ACHN (cell line): ENCODE results near the gene IFI27.
"Not testable (repeated sequence)": the region's sequence is repeated elsewhere in the genome, so short reads cannot be mapped to it uniquely, and the experiment has no call there.

Source experiments
- DNase-seq: peaks from one replicate; pipeline ENCODE4 v3.0.0-alpha.2; 2015
- in situ Hi-C: cut with HindIII; loops from 2 replicates; pipeline ENCODE4 v1.10.0; 2017; ENCODE audit warnings: low sequenced_read_pairs, low pct_ligation_motif_present, low pct_unique_long_range_greater_than_20kb

The IFI27 gene

DNA sequence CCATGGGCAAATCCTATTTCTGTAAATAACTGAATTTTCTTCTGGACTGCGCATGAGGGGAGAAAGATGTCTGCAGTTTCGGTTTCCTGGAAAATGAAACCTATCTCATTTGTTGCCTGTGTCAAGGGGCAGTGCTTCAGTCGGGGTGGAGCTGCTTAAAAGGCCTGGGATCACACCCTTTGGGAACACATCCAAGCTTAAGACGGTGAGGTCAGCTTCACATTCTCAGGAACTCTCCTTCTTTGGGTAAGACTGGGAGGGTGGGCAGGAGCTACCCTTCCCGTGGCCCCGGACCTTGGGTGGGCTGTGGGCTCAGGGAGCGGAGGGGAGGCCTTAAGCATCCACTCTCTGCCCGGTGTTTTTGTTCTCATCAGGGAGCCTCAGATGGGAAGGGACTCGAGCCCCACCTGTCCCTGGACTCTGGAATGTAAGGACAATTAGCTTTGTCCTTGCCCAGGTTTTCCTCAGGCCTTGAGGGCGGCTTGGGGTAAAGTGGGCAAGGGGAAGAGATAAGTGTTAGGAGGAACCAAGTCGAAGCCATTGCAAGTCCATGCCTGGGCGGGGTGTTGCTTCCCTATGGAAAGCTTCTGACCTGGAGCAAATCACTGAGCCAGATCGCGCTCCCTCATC lies at the start of gene IFI27:
Gene IFI27, plus strand, starts transcription at position 185 of the 630 bp plus-strand sequence.
- in situ Hi-C loops = no loop called here
- peak; percentile 21 for DNase-seq

DNA sequence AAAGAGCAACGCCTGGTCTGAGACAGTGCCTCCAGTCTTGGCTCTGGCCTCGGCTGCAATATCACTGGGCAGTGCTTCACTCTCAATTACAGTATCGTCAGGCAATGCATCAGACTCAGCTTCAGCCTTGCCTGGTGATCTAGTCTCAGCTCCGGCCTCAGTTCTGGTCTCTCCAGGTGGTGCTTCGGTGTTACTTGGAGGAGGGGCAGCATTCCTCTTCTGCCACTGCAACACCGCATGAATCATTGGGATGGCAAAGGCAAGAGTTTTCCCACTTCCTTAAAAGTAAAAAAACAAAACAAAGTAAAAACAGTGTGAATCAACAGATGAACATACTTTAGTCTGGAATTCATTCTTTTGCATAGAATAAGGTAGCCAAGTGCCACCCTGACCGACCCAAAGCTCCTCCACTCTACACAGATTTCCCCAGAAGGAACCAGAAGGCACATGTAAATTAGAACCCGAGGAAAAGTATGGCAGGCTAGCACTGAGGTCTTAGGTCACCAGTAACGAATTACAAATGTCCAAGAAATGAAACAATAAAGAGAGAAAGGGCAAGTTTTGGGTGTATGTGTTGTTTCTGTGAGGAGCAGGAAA lies 48.1 kb upstream of the IFI27 start:
- in situ Hi-C loops = no loop called here
- peak; percentile 31 for DNase-seq

DNA sequence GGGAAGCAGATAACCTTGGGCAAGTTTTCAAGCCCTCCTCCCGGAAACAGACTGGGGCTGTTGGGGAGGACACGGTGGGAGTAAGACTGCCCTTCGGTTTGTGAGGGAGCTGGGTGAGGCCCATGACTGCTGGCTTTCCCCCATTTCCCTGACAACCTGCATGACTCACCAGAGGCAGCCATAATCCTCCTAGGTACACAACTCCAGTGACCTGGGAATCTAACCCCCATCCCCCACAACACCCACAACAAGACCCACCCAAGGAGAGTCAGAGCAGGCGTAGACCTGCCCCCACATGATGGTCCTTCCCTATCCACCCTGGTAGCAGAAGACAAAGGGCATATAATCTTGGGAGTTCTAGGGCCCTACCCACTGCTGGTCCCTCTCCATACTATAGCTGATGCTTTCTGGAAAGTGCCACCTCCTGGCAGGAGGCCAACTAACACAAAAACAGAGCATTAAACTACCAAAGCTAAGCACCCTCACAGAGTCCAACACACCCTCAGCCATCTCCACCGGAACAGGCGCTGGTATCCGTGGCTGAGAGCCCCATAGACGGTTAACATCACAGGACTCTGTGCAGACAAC lies 44.4 kb upstream of the IFI27 start:
- no peak for DNase-seq
- in situ Hi-C loops = no loop called here

DNA sequence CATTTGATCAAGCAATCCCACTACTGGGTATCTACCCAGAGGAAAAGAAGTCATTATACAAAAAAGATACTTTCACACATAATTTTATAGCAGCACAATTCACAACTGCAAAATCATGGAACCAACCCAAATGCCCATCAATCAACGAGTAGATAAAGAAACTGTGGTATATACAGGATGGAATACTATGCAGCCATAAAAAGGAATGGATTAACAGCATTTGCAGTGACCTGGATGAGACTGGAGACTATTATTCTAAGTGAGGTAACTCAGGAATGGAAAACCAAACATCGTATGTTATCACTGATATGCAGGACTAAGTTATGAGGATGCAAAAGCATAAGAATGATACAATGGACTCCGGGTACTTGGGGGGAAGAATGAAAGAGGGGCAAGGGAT lies 38.5 kb upstream of the IFI27 start:
- DNase-seq, in situ Hi-C loops: not testable (repeated sequence)

DNA sequence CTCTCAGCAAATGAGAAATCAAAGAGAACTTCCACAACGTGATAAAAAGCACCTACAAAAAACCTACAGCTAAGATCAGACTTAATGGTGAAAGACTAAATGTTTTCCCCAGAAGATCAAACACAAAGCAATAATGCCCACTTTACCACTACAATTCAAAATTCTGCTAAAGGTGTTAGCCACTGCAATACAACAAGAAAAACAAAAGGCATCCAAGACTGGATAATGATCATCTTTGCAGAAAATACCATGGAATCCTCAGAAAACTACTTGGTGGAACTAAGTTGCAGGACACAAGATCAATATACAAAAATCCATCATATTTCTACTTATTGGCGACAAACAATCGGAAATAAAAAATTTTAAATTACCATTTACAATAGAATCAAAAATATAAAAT lies 36.0 kb upstream of the IFI27 start:
- DNase-seq = no peak
- in situ Hi-C loops = no loop called here

DNA sequence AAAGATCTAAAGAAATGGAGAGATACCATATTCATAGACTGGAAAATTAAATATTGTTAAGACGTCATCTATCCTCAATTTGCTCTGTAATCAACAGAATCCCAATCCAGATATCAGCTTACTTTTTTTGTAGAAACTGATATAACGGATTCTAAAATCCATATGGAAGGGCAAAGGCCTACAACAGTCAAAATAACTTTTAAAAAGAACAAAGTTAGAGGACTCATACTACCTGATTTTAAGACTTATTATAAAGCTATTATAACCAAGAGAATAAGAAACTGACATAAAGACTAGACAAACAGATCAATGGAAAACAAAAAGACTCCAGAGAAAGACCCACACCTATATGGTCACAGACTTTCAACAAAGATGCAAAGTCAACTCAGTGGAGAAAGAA lies 35.5 kb upstream of the IFI27 start:
- in situ Hi-C loops = no loop called here
- DNase-seq = no peak

DNA sequence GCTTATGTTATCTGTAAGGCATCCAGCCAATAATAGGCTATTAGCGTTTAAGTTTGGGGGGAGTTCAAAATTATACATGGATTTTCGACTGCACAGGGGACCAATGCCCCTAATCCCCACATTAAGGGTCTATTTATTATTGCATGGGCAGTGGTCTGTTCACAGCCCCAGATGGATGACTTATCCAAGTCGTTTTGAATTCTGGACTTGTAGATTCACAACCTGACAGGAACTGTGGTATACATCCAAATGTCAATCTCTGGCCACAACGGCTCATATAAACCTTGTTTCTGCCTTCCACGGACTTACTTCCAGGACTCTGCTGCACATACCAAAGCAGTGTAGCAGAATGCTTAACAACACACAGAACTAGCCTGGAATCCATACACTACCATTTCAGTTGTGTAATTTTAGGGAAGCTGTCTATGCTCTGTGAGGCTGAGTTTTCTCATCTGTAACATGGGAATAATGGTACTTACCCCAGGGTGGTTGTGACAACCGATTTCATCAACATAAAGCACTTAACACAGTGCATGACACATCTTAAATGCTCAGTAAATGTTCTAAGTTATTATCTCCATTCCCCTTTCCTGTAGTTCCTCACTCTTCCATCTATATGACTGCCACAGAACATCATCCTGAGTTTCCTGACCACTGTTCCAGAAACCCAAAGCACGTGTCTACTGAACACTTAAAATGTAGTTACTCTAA lies 33.3 kb upstream of the IFI27 start:
- in situ Hi-C loops = no loop called here
- DNase-seq = no peak

DNA sequence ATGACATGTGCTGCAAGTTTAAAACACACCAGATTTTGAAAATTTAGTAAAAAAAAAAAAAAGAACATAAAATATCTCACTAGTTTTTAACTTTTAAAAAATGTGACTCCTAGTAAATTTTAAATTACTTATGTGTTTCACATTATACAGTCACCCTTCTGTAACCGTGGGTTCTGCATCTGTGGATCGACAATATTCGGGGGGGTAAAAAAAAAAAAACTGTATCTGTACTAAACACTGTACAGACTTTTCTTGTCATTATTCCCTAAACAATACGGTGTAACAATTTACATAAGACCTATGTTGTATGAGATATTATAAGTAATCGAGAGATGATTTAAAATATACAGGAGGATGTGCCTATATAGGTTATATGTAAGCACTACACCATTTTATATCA lies 32.7 kb upstream of the IFI27 start:
- in situ Hi-C loops = no loop called here
- DNase-seq = no peak

DNA sequence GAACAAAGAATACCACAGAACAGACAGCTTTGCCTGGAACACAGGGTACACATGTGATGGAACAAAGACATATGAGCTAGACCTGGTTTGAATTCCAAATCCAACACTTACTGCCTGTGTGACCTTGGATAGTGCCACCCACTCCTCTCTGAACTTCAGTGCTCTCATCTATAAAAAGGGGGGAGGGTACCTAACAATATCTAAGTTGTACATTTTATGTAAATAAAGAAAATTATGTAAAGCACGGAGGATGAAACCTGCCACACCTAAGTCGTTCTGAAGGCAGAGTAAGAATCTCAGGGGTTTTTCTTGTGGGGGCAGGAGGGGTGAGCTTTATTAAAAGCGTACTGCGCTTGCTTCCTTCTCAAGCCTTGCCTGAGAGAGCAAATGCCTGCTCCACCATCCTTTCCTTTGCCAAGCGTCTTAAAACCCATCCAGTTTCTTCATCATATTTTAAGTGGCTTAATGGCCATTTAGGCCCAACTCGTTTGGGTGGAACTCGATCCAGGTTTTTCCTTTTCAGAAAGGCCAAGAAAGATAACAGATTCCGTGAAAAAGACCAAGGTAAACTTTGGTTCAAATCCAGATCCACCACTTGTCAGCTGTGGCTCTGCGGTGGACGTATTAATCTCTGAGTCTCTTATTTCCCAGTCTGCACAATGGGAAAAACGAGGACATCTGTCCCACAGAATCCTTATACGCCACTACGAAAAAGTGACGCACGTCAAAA lies 30.5 kb upstream of the IFI27 start:
- DNase-seq = peak; percentile 42

DNA sequence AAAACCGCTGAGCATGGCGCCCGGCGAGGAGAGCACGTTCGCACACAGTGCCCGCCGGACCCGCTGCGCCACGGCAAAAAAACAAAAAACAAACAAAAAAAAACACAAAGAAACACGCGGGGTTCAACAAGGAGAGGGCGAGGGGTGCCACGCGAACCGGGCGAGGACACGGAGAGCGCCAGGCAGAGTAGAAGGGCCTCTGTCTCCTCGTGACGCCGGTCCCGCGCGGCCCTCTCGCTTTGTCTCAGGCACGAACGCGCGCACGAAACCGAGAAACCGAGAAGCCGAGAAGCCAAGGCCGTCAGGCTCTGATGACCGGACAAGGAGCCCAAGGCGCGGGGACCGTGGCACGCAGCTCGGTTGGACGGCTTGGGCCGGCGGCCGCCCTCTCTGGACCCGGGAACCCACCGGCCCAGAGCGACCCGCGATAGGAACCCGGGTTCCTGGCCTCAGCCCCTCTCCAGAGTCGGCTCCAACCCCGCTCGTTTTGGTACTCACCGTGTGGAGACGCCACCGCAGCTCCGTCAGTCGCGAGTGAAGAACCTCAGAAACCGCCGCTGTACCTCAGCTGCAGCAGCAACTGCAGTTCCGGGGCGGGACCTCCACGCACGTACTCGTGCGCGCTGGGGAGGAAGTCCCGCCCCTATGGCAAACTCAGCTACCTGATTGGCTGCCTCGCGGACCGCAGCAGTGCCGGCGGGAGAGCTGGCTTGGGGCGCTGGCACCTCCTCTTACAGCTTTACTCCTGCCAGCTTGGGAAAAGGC lies 29.7 kb upstream of the IFI27 start, which contains the start of the genes DDX24 and IFI27L1:
Gene DDX24, minus strand, starts transcription at position 582 of the 765 bp plus-strand sequence. CDS start 1,460 bp downstream, outside the sequence.
Gene IFI27L1, plus strand, starts transcription at position 690 of the 765 bp plus-strand sequence. CDS start 15,628 bp downstream, outside the sequence.
- in situ Hi-C loops = no loop called here
- peak; percentile 92 for DNase-seq

More for the DNA sequence above, 30.5 kb upstream of the IFI27 start:
- in situ Hi-C loops = no loop called here

DNA sequence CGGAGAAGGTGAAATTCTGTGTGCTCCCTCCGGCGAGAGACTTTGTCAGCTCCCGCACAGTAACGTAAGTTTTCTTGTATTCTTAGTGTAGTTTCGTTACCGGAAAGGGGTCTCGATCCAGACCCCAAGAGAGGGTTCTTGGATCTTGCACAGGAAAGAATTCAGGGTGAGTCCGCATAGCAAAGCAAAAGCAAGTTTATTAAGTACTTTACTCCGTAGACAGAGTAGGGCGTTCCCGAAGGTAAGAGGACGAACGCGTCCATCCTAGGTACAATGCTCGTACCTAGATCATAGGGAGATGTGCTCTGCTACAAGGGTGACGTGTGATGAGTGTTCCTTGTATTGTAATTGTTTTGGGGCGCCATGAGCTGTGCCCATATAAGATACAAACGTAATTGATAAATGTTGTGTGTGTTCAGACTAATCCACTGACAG lies 29.1 kb upstream of the IFI27 start:
- DNase-seq = no peak
- in situ Hi-C loops = no loop called here

DNA sequence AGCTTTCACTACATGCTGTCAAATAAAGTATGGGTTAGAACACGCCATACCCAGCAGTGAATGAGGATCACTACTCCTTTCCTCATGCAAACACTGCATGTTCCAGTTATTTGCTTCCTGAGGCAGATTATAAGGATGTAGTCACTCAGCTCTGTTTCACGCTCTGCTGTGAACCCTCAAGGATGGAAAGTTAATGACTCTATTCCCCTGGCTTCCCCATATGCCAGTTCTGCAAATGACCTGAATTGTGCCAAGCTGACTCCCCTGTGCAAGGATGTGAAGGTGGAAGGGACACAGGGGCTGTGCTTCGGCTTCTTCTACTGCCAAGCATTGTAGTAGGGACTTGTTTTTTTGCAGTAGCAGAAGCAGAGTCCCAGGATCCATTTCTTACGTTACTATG lies 22.6 kb upstream of the IFI27 start:
- in situ Hi-C loops = no loop called here

DNA sequence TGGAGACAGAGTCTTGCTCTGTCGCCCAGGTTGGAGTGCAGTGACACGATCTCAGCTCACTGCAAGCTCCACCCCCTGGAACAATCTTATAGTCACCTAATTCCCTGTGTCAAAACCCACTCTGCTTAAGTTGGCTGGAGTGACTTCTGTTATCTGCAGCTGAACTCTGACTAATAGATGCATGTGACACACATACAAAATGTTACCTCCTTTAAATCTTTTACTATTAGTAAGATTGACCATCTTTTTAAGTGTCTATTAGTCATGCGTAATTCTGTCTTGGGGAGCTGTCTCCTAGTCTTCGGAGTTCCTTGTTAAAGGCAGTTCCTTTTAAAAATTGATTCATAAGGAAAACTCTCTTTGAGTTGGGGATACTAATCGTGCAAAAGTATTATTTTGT lies 22.0 kb upstream of the IFI27 start:
- in situ Hi-C loops = no loop called here
- DNase-seq = no peak

More for the DNA sequence above, 22.6 kb upstream of the IFI27 start:
- DNase-seq = no peak

DNA sequence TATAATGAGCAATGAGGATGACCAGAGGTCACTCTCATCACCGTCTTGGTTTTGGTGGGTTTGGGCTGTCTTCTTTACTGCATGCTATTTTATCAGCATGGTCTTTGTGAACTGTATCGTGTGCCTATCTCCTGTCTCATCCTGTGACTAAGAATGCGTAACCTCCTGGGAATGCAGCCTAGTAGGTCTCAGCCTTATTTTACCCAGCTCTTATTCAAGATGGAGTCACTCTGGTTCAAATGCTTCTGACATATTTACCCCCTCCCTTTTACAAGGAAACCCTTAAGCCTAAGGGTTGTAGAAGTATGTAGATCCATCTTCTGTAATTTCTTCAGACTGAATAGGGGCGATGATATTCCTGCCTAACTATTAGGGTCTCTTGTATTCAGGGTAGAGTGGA lies 21.1 kb upstream of the IFI27 start:
- DNase-seq = no peak
- in situ Hi-C loops = no loop called here

DNA sequence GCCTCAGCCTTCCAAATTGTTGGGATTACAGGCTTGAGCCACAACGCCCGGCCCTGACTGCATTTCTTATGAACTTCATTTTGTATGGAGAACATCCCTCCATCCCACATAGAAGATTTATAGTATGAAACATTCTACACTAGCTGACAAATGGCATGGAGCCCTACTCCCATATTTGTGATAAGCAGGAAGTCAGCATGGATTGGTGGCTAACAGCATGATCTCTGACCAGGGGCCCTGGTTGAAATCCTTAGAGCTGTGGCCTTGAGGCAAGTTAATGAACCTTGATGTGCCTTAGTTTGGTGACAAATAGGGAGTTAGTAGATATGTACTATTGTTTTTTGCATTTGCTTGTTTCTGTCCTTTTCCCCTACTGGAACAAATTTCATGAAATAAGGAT lies 17.1 kb upstream of the IFI27 start:
- DNase-seq = no peak

DNA sequence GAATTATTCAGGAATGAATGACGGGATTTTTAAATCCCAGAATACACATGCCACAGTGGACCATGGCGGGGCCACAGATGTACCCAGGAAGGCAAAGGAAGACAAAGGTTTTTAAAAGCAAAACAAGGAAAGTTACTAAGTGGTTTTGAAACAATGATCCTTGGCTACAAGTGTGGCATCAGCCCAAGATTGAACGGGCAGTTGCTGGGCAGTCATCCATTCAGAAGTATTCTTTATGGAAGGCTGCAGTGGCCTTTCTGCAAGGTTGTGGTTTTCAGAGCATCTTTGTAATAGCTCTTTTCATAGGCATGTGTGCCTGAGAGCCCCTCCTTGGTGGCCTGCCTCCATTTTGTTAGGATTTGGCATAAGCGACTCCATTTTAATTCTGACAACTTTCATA lies 13.4 kb upstream of the IFI27 start:
- DNase-seq = no peak
- in situ Hi-C loops = no loop called here

More for the DNA sequence above, 17.1 kb upstream of the IFI27 start:
- in situ Hi-C loops = no loop called here

DNA sequence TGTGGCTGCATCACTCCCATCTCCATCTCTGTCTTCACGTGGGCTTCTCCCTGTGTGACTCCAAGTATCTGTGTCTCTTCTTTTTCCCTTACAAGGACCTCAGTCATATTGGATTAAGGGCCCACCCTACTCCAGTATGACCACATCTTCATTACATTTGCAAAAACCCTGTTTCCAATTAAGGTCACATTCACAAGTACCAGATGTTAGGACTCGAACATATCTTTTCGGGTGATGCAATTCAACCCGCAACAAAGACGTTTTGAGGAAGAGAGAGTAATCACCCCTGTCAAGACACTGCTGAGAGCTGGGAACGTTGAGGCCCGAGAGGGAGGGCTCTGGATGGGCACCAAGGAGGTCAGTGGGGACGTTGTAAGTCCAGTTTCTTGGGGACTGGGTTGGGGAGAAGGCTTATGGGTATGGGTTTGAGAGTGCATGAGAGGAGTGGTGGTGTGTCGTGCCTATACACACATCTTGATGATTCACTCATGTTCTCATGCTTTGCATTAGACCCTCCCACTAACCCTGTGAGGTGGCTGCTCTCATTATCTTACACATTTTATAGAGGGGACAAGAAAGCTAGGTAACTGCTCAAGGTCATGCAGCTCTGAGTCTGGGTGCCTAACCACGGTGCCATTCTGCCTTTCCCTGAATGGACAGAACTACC lies 12.1 kb upstream of the IFI27 start:
- no peak for DNase-seq
- in situ Hi-C loops = no loop called here
